Measurements from ENCODE around the gene TNFRSF25. TPM values are rescaled to one million over a fixed set of nuclear protein-coding genes. Genes with fewer than 3 reads are reported as not detected.

The TNFRSF25 gene
- total and polyA plus RNA-seq, 4 donors = 4.9 to 19.8 (median 11.7) TPM

- TF ChIP-seq CTCF (IDR thresholded peaks at IDR 0.05; ENCODE audit: control extremely low read depth, extremely low read depth) = no peak
- H3K36me3 ChIP-seq (ENCODE audit: control insufficient read depth in 4 of 4, insufficient read depth in 4 of 4, low read length in 4 of 4) = peaks cover 0 to 7% (median 4%) of the 10 kb centered on the region in 4 donors
- no peak overlapping the region for H3K4me3 ChIP-seq
- peak overlapping the region in 1 of 2 donors; percentile 53 for H3K9ac ChIP-seq (ENCODE audit: insufficient read depth in 1 of 2, low read length in 2 of 2)
- no peak for ATAC-seq (ENCODE audit: insufficient read depth, low FRiP score)
- H3K27me3 ChIP-seq (ENCODE audit: control insufficient read depth in 3 of 3, insufficient read depth in 3 of 3, low read length in 2 of 3) = peaks cover 0 to 18% (median 14%) of the 10 kb centered on the region in 3 donors
- peaks cover 0 to 6% (median 0%) of the 10 kb centered on the region in 4 donors for H3K9me3 ChIP-seq (ENCODE audit: control insufficient read depth in 4 of 4, insufficient read depth in 3 of 4, low read length in 3 of 4)
- peaks cover 0 to 20% (median 0%) of the 10 kb centered on the region in 5 donors for H3K4me1 ChIP-seq (ENCODE audit: control insufficient read depth in 5 of 5, insufficient read depth in 5 of 5, low read length in 5 of 5)
- 78 to 89% methylated on average over 40 of the region's 40 CpGs for WGBS, 2 donors
- H3K27ac ChIP-seq (ENCODE audit: low read depth in 1 of 2, low read length in 1 of 2) = no peak overlapping the region
- peak; percentile 60 to 78 (median 74) for DNase-seq
These were observed 4.9 kb downstream of the TNFRSF25 start for GRCh38 chr1:6461051-6461530.

DNA sequence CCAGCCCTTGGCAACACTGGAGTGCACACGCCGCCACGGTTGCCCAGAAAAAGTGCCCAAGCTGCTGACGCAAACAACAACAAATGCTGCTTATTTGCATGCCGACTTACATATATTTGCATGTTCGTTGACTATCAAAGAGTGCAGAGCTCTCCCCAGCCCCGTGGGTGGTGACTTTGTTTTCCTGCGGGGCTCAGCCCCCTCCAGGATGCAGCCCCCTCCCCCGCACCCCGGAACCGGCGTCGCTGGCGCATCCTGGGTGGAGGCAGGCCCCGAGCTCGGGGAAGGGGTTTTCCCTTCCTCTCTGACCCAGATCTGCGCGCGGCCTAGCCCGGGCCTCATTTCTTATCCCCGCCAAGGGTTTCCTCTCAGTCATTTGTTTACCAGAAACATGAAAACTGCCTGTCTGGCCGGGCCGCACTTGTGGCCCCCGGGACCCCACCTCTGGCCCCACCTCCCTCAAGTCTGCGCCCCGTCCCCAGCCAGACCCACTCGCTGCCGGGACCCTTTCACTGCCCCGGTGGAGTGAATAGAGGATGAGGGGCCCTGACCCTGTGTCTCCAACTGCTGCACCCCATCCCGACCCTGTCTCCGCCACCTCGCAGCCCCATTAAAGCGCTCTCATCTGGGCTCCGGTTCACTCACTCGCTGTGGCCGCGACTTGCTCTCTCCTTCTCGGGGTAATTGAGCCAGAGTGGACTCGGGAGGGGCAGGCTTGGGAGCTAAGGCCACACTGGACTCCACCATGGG lies 5.5 kb downstream of the TNFRSF25 start:
- H3K4me1 ChIP-seq (ENCODE audit: control insufficient read depth in 5 of 5, insufficient read depth in 5 of 5, low read length in 5 of 5) = peaks cover 0 to 20% (median 2%) of the 10 kb centered on the region in 5 donors
- H3K4me3 ChIP-seq = no peak overlapping the region
- 24 to 30% methylated on average over 39 of the region's 39 CpGs for WGBS, 2 donors
- no peak for TF ChIP-seq CTCF (IDR thresholded peaks at IDR 0.05; ENCODE audit: control extremely low read depth, extremely low read depth)
- ATAC-seq (ENCODE audit: insufficient read depth, low FRiP score) = peak; percentile 58
- peaks cover 5 to 21% (median 19%) of the 10 kb centered on the region in 3 donors for H3K27me3 ChIP-seq (ENCODE audit: control insufficient read depth in 3 of 3, insufficient read depth in 3 of 3, low read length in 2 of 3)
- H3K36me3 ChIP-seq (ENCODE audit: control insufficient read depth in 4 of 4, insufficient read depth in 4 of 4, low read length in 4 of 4) = peaks cover 0 to 7% (median 4%) of the 10 kb centered on the region in 4 donors
- peaks cover 0 to 6% (median 0%) of the 10 kb centered on the region in 4 donors for H3K9me3 ChIP-seq (ENCODE audit: control insufficient read depth in 4 of 4, insufficient read depth in 3 of 4, low read length in 3 of 4)
- H3K27ac ChIP-seq (ENCODE audit: low read depth in 1 of 2, low read length in 1 of 2) = no peak overlapping the region
- DNase-seq = peak; percentile 52 to 70 (median 57)
- H3K9ac ChIP-seq (ENCODE audit: insufficient read depth in 1 of 2, low read length in 2 of 2) = peak overlapping the region in 1 of 2 donors; percentile 53

DNA sequence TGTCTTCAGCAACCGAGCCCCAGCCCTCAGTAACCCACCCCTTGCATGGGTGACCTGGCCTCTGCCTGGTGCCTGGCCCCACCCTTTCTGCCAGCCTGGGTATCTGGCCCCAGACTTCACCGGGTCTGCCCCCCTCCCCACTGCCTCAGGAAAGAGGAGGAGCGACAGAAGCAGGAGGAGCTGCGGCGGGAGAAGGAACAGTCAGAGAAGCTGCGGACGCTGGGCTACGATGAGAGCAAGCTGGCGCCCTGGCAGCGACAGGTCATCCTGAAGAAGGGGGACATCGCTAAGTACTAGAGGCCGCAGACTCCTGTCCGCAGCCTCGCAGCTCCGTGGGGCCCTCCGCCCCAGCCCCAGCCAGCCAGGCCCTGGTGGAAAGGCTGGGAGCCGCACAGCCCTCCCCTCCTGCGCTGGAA lies 6.1 kb downstream of the TNFRSF25 start:
- H3K36me3 ChIP-seq (ENCODE audit: control insufficient read depth in 4 of 4, insufficient read depth in 4 of 4, low read length in 4 of 4) = peaks cover 0 to 7% (median 4%) of the 10 kb centered on the region in 4 donors
- H3K4me3 ChIP-seq = no peak overlapping the region
- H3K9me3 ChIP-seq (ENCODE audit: control insufficient read depth in 4 of 4, insufficient read depth in 3 of 4, low read length in 3 of 4) = peaks cover 0 to 7% (median 0%) of the 10 kb centered on the region in 4 donors
- ATAC-seq (ENCODE audit: insufficient read depth, low FRiP score) = peak; percentile 45
- TF ChIP-seq CTCF (IDR thresholded peaks at IDR 0.05; ENCODE audit: control extremely low read depth, extremely low read depth) = no peak
- peak in 2 of 3 donors; percentile 44 to 47 for DNase-seq
- peak overlapping the region in 1 of 2 donors; percentile 15 for H3K27ac ChIP-seq (ENCODE audit: low read depth in 1 of 2, low read length in 1 of 2)
- WGBS, 2 donors = 9 to 13% methylated on average over 18 of the region's 18 CpGs
- H3K27me3 ChIP-seq (ENCODE audit: control insufficient read depth in 3 of 3, insufficient read depth in 3 of 3, low read length in 2 of 3) = peaks cover 11 to 22% (median 20%) of the 10 kb centered on the region in 3 donors
- H3K9ac ChIP-seq (ENCODE audit: insufficient read depth in 1 of 2, low read length in 2 of 2) = no peak overlapping the region
- H3K4me1 ChIP-seq (ENCODE audit: control insufficient read depth in 5 of 5, insufficient read depth in 5 of 5, low read length in 5 of 5) = peaks cover 0 to 20% (median 8%) of the 10 kb centered on the region in 5 donors
